GM23248 (cell line): ENCODE results near the gene PTP4A2.

Source experiments
- EZH2 ChIP-seq: fragments of 200-600 bp; sonication (generic); IDR thresholded peaks from 2 replicates; pipeline ENCODE4 v1.6.1; 2018; ENCODE audit warnings: antibody characterized with exemption, mild to moderate bottlenecking; ENCODE audit not compliant: insufficient read depth, poor library complexity, severe bottlenecking
- EZH2phosphoT487 ChIP-seq: fragments of 200-600 bp; sonication (generic); IDR thresholded peaks from 2 replicates; pipeline ENCODE4 v1.6.1; 2018; ENCODE audit warnings: antibody characterized with exemption, moderate library complexity, mild to moderate bottlenecking, low read depth; ENCODE audit not compliant: insufficient read depth

GRCh38 chr1:31874942-31875341 is 63.2 kb downstream of the PTP4A2 start:
- no peak for TF ChIP-seq EZH2
- no peak for TF ChIP-seq EZH2phosphoT487
